Lower leg skin (tissue), 4 donors: ENCODE measurements around the gene ARSB. TPM values are rescaled to one million over a fixed set of nuclear protein-coding genes. Genes with fewer than 3 reads are reported as not detected.
"Not testable (repeated sequence)": the region's sequence is repeated elsewhere in the genome, so short reads cannot be mapped to it uniquely, and the experiment has no call there.

Experiments used
- DNase-seq, 2 donors: peaks; one replicate each; pipeline ENCODE4 v3.0.0-alpha.2; 2019; ENCODE audit warnings: low spot score in 2 of 2
- H3K4me3 ChIP-seq: fragments of 200-600 bp; sonication (generic); 2 replicates; pipeline ENCODE4 v1.5.1; 2017; ENCODE audit warnings: mild to moderate bottlenecking, low read depth; ENCODE audit not compliant: poor library complexity, severe bottlenecking
- POLR2A ChIP-seq, 2 donors: fragments of 450-650 bp; IDR thresholded peaks; one replicate each; pipeline ENCODE4 v1.6.1; 2016 to 2017; ENCODE audit warnings: antibody characterized with exemption in 2 of 2, mild to moderate bottlenecking in 1 of 2, moderate library complexity in 1 of 2
- whole genome bisulfite sequencing, 2 donors: methylation state at CpG; one replicate each; pipeline ENCODE4 v1.1.5; 2018; 5-methylcytosine and 5-hydroxymethylcytosine counted together
- intact Hi-C: fragments of 100-400 bp; cut with DNase I; formaldehyde crosslinking; loops from one replicate; pipeline ENCODE4 v1.15.0; 2023; ENCODE audit warnings: low total_unique reads
- total RNA-seq, 4 donors: library from RNA; depleted of rRNA; stranded (reverse); fragments of >200 nt; gene quantifications; one replicate each; pipeline ENCODE4 v1.1.0, GENCODE V29; 2016
- TF ChIP-seq, protein P1 (sequence below), 3 donors: fragments of 450-650 bp; IDR thresholded peaks; one replicate each; pipeline ENCODE4 v1.5.1; 2016; ENCODE audit warnings: antibody characterized with exemption in 3 of 3, mild to moderate bottlenecking in 3 of 3, moderate library complexity in 2 of 3

ARSB gene
- total RNA-seq, 4 donors from 2014 or later = 2.0 to 5.5 (median 2.4) TPM

GRCh38 chr5:78886341-78887230 is 98.5 kb downstream of the ARSB start:
- no peak overlapping the region for H3K4me3 ChIP-seq
- TF ChIP-seq, protein P1, sequence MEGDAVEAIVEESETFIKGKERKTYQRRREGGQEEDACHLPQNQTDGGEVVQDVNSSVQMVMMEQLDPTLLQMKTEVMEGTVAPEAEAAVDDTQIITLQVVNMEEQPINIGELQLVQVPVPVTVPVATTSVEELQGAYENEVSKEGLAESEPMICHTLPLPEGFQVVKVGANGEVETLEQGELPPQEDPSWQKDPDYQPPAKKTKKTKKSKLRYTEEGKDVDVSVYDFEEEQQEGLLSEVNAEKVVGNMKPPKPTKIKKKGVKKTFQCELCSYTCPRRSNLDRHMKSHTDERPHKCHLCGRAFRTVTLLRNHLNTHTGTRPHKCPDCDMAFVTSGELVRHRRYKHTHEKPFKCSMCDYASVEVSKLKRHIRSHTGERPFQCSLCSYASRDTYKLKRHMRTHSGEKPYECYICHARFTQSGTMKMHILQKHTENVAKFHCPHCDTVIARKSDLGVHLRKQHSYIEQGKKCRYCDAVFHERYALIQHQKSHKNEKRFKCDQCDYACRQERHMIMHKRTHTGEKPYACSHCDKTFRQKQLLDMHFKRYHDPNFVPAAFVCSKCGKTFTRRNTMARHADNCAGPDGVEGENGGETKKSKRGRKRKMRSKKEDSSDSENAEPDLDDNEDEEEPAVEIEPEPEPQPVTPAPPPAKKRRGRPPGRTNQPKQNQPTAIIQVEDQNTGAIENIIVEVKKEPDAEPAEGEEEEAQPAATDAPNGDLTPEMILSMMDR (IDR thresholded peaks at IDR 0.05) = no peak
- no peak for TF ChIP-seq POLR2A (IDR thresholded peaks at IDR 0.05)
- DNase-seq = no peak
- WGBS, 2 donors = 66 to 79% methylated on average over 2 of the region's 2 CpGs
- intact Hi-C loops = no loop called here

- intact Hi-C loops = no loop called here
- TF ChIP-seq, protein P1 (IDR thresholded peaks at IDR 0.05) = no peak
- TF ChIP-seq POLR2A (IDR thresholded peaks at IDR 0.05) = no peak
- H3K4me3 ChIP-seq = no peak overlapping the region
- DNase-seq = no peak
- 86 to 89% methylated on average over 3 of the region's 3 CpGs for WGBS, 2 donors
These were observed 103.2 kb downstream of the ARSB start for GRCh38 chr5:78881884-78882283.

GRCh38 chr5:78879516-78879915 is 105.6 kb downstream of the ARSB start:
- 67 to 68% methylated on average over 10 of the region's 10 CpGs for WGBS, 2 donors
- intact Hi-C loops = no loop called here
- no peak for DNase-seq
- no peak for TF ChIP-seq POLR2A (IDR thresholded peaks at IDR 0.05)
- TF ChIP-seq, protein P1 (IDR thresholded peaks at IDR 0.05) = no peak
- H3K4me3 ChIP-seq = no peak overlapping the region

GRCh38 chr5:78866076-78866475 is 119.0 kb downstream of the ARSB start:
- H3K4me3 ChIP-seq, intact Hi-C loops, DNase-seq: not testable (repeated sequence)
- 93 to 96% methylated on average over 2 of the region's 2 CpGs for WGBS, 2 donors

DNA sequence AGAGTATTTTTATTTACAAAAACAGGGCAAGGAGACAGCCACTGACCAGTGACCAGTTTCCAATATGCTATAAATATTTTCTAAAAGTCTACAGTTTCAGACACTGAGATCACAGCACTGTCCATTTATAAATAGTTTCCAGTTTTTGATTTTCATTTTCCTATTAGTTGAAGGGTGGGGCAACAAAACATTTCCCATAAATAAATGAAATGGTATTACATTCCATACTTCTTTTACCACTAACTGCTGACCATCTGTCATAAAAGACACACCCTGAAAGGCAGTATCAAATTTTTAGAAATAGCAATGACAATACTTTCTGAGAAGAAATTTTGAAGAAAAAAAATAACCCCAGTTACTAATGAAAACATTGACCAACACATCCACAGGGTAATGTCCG is 126.7 kb downstream of the ARSB start:
- no peak overlapping the region for H3K4me3 ChIP-seq
- no peak for TF ChIP-seq POLR2A (IDR thresholded peaks at IDR 0.05)
- TF ChIP-seq, protein P1 (IDR thresholded peaks at IDR 0.05) = no peak
- WGBS, 2 donors = 38 to 72% methylated on average over 1 of the region's 1 CpG
- no peak for DNase-seq
- intact Hi-C loops = no loop called here

DNA sequence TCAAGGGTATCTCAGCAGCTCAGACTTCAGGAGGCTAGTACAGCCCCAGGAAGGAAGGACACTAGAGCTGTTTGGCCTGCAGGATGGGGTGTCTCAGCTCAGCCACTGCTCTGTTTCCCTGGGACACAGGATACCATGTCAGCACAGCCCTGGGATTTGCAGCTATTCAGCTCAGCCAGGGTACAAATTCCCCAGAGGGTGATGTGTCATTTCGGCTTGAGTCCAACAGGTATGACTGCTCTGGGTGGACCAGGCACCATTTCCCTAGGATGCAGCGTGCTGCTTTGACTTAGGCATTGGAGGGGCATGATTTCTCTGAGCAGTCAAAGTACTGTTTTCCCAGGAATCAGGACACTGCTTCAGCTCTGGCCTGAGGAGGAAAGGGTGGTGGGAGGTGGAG is 130.1 kb downstream of the ARSB start:
- no peak for DNase-seq
- intact Hi-C loops = no loop called here
- WGBS, 2 donors = 97 to 100% methylated on average over 2 of the region's 2 CpGs
- no peak overlapping the region for H3K4me3 ChIP-seq
- no peak for TF ChIP-seq POLR2A (IDR thresholded peaks at IDR 0.05)
- TF ChIP-seq, protein P1 (IDR thresholded peaks at IDR 0.05) = no peak

DNA sequence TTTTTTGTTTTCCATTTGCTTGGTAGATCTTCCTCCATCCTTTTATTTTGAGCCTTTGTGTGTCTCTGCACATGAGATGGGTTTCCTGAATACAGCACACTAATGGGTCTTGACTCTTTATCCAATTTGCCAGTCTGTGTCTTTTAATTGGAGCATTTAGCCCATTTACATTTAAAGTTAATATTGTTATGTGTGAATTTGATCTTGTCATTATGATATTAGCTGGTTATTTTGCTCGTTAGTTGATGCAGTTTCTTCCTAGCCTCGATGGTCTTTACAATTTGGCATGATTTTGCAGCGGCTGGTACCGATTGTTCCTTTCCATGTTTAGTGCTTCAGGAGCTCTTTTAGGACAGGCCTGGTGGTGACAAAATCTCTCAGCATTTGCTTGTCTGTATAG is 133.2 kb downstream of the ARSB start:
- intact Hi-C loops, DNase-seq, H3K4me3 ChIP-seq: not testable (repeated sequence)
- WGBS, 2 donors = 96 to 100% methylated on average over 4 of the region's 4 CpGs
